ENCODE results near the gene ANKRD33B. TPM values are rescaled to one million over a fixed set of nuclear protein-coding genes. Genes with fewer than 3 reads are reported as not detected.

The ANKRD33B gene
- total and polyA plus RNA-seq, 2 of the 8 experiments (the other 6 are each of a cell fraction or from before 2014, with no cell fraction given), result 6.9 to 20.6 TPM

DNA sequence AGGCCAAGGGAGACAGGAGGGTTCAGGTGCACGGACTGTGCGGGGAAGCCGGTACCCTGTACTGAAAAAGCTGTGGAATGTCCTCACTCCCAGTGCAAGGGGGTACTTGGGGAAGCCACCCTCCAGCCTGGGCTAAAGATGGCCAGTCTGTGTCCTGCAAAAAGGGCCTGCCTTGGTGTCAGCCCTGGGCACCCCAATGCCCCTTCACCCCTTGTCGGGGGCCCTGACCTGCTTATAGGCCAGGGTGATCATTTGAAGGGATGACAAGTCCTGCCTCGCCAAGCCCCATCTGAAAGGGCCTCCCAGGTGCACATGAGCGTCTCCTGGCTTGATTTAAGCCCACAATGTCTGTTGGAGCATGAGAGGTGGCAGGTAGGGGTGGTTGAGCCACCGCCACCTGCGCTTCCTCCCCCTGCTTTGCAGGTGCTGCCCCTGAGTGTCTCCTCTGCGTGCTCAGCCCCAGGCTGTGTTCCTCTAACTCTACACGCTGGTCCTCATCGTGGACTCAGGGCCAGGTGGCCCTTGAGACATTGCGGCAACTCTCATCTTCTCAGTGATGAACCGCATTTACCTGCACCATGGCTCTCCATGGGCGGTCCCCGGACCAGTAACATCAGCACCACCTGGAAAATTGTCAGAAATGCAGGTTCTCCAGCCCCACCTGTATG lies 97.0 kb downstream of the ANKRD33B start:
- H2BK12ac ChIP-seq (ENCODE audit: low read depth, low read length), result no peak overlapping the region
- H3K18ac ChIP-seq (ENCODE audit: extremely low read depth, low read length), result no peak overlapping the region
- no peak overlapping the region for H3K4me2 ChIP-seq (ENCODE audit: insufficient read depth in 1 of 2, low read depth in 2 of 2, low read length in 2 of 2)
- H2BK20ac ChIP-seq (ENCODE audit: low read length), result no peak overlapping the region
- H3K14ac ChIP-seq (ENCODE audit: insufficient read length), result no peak overlapping the region
- peak overlapping the region; percentile 57; the same call in 1 of the 2 replicates for H4K8ac ChIP-seq (ENCODE audit: extremely low read depth, insufficient read depth, low read length)
- H3K79me1 ChIP-seq (ENCODE audit: low read depth, low read length), result no peaks in the 10 kb centered on the region
- H3K23me2 ChIP-seq (ENCODE audit: low read depth, low read length), result no peaks in the 10 kb centered on the region
- DNase-seq (ENCODE audit: low read depth in 1 of 2, low spot score in 2 of 2) (no peak), FAIRE-seq (no peak)
- peaks cover 0 to 2% of the 10 kb centered on the region in 2 experiments for H4K20me1 ChIP-seq (replicated peaks in 1 of 2; ENCODE audit: control insufficient read depth in 1 of 2, insufficient read depth in 2 of 2, low read length in 2 of 2)
- no peak overlapping the region for H3K9ac ChIP-seq (replicated peaks in 1 of 4; ENCODE audit: extremely low read depth in 1 of 4, low read depth in 3 of 4, low read length in 3 of 4)
- no peak overlapping the region for H2BK5ac ChIP-seq (ENCODE audit: low read depth, low read length)
- no peaks in the 10 kb centered on the region for H3K36me3 ChIP-seq (ENCODE audit: control insufficient read depth in 2 of 4, insufficient read depth in 4 of 4, low read length in 3 of 4)
- peaks cover 6 to 17% (median 14%) of the 10 kb centered on the region in 4 experiments; a peak in 6 of 7 replicates for H3K4me1 ChIP-seq (replicated peaks in 1 of 4; ENCODE audit: control insufficient read depth in 3 of 4, insufficient read depth in 4 of 4, low read length in 3 of 4)
- no peak overlapping the region for H4K91ac ChIP-seq (replicated peaks; ENCODE audit: insufficient read length, low read length)
- H3K79me2 ChIP-seq (ENCODE audit: control insufficient read depth in 1 of 2, insufficient read depth in 2 of 2, low read length in 2 of 2), result no peaks in the 10 kb centered on the region
- H3K4me3 ChIP-seq (ENCODE audit: extremely low read depth in 1 of 4, insufficient read depth in 2 of 4, low read depth in 3 of 4, low read length in 4 of 4), result no peak overlapping the region
- no peak overlapping the region for H2AFZ ChIP-seq (ENCODE audit: low read length)
- H2AK5ac ChIP-seq (ENCODE audit: low read depth, low read length), result no peak overlapping the region
- H3K56ac ChIP-seq (replicated peaks; ENCODE audit: insufficient read length, low read depth, low read length), result no peak overlapping the region
- no peak overlapping the region for H2BK15ac ChIP-seq (ENCODE audit: low read length)
- TF ChIP-seq, protein P1, sequence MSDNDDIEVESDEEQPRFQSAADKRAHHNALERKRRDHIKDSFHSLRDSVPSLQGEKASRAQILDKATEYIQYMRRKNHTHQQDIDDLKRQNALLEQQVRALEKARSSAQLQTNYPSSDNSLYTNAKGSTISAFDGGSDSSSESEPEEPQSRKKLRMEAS (IDR thresholded peaks at IDR 0.05), result no peak
- TF ChIP-seq TBP (IDR thresholded peaks at IDR 0.05; ENCODE audit: low read depth, low read length) (no peak), RNF2 (IDR thresholded peaks at IDR 0.05; ENCODE audit: borderline replicate concordance, low read depth, low read length, missing control alignments, poor library complexity, severe bottlenecking) (no peak), MAFK (IDR thresholded peaks at IDR 0.05; ENCODE audit: low read depth, low read length) (no peak), BRCA1 (IDR thresholded peaks at IDR 0.05; ENCODE audit: low read depth, low read length) (no peak)
- no peak overlapping the region for H4K5ac ChIP-seq (ENCODE audit: insufficient read length, low read depth, low read length)
- no peak overlapping the region for H2BK120ac ChIP-seq (replicated peaks; ENCODE audit: low read depth, low read length)
- no peak overlapping the region for H3K4ac ChIP-seq (replicated peaks; ENCODE audit: insufficient read length, low read depth, low read length)
- ChIA-PET POLR2A (ENCODE audit: partially characterized antibody) (no interaction called here), CTCF (ENCODE audit: partially characterized antibody) (interaction anchor here (1.0 to 2.3 kb wide), 3 partner anchors 29 to 41 kb away, joined by 3 to 5 read pairs (median 4); no protein-coding TSS in a partner anchor)
- H3K27me3 ChIP-seq (replicated peaks in 1 of 4; ENCODE audit: control insufficient read depth in 3 of 4, extremely low read depth in 1 of 4, insufficient read depth in 3 of 4, low read length in 3 of 4), result no peaks in the 10 kb centered on the region
- WGBS, 2 experiments (ENCODE audit: extremely low coverage in 1 of 2, insufficient coverage in 1 of 2, insufficient read length in 1 of 2, insufficient replicate concordance in 2 of 2, low coverage in 1 of 2, low lambda C conversion rate in 2 of 2, missing lambda C conversion rate in 1 of 2), result 94% methylated on average over 15 of the region's 15 CpGs; no CpG with 5 or more reads in 1 of the 2 experiments
- H3K9me3 ChIP-seq (ENCODE audit: insufficient read depth in 2 of 2, low read depth in 1 of 2, low read length in 1 of 2), result no peaks in the 10 kb centered on the region
- no peak overlapping the region for H3K23ac ChIP-seq (ENCODE audit: insufficient read length)
- no peak overlapping the region for H3K27ac ChIP-seq (ENCODE audit: low read depth, low read length)
